K562 (cell line): ENCODE results near the gene ZNF559. TPM values are rescaled to one million over a fixed set of nuclear protein-coding genes. Genes with fewer than 3 reads are reported as not detected.

ENCODE experiments used
- CBFA2T3 ChIP-seq: fragments of 450-650 bp; IDR thresholded peaks from 2 replicates; pipeline ENCODE4 v1.6.1; 2017
- FOXK2 ChIP-seq, 2 experiments: fragments of 450-650 bp; IDR thresholded peaks in 1 of 2; conservative IDR thresholded peaks in 1 of 2; 2 replicates each; pipeline ENCODE4 v1.6.1; 2016; ENCODE audit warnings: low read depth in 2 of 2, mild to moderate bottlenecking in 1 of 2
- LARP7 ChIP-seq: fragments of 450-650 bp; IDR thresholded peaks from 2 replicates; pipeline ENCODE4 v1.6.1; 2016
- PHTF2 ChIP-seq: fragments of 250-450 bp; sonication (Bioruptor Pico); IDR thresholded peaks from 2 replicates; pipeline ENCODE4 v1.5.0; 2021; ENCODE audit warnings: mild to moderate bottlenecking
- PTTG1 ChIP-seq: fragments of 450-650 bp; IDR thresholded peaks from 2 replicates; pipeline ENCODE4 v1.6.1; 2016; ENCODE audit warnings: low read depth, mild to moderate bottlenecking, missing genetic modification characterization, missing compliant biosample characterization
- RAD21 ChIP-seq, 2 experiments: fragments of 250-450 bp in 1 of 2; fragments of 450-650 bp in 1 of 2; sonication (Bioruptor Pico) in 1 of 2; formaldehyde crosslinking in 1 of 2; IDR thresholded peaks in 1 of 2; conservative IDR thresholded peaks in 1 of 2; 2 replicates each; pipeline versions ENCODE4 v1.4.0 to v1.8.0; 2020 to 2022; ENCODE audit warnings: mild to moderate bottlenecking in 2 of 2, moderate library complexity in 1 of 2
- YY1 ChIP-seq, 3 experiments: IDR thresholded peaks; 2 replicates each; pipeline ENCODE4 v1.6.1; 2011; ENCODE audit warnings: low read length in 2 of 3, mild to moderate bottlenecking in 2 of 3, moderate library complexity in 2 of 3, borderline replicate concordance in 1 of 3, control low read depth in 1 of 3, low read depth in 1 of 3; ENCODE audit not compliant: insufficient read depth in 3 of 3, insufficient replicate concordance in 2 of 3, control insufficient read depth in 1 of 3, insufficient read length in 1 of 3; ENCODE audit errors: extremely low read depth in 1 of 3
- ZBTB33 ChIP-seq: sonication (generic); formaldehyde crosslinking; IDR thresholded peaks from 2 replicates; pipeline ENCODE4 v1.8.1; 2023; ENCODE audit warnings: mild to moderate bottlenecking, missing genetic modification reagents
- ZNF830 ChIP-seq: fragments of 250-450 bp; sonication (Bioruptor Pico); IDR thresholded peaks from 2 replicates; pipeline ENCODE4 v1.5.0; 2021; ENCODE audit warnings: mild to moderate bottlenecking
- polyA plus RNA-seq, 8 experiments: library from polyadenylated mRNA; depleted of rRNA in 4 of 8; stranded (reverse) in 5 of 8; unstranded in 3 of 8; fragments of >200 nt; fragmentation: Nextera tagmentation in 2 of 8; fragmentation: Illumina TruSeq in 1 of 8; extraction: Ambion mirVana in 2 of 8; extraction: Trizol in 1 of 8; gene quantifications; 2 replicates each; pipeline versions ENCODE4 v1.2.1 to v1.2.3, GENCODE V29; 2011 to 2014; ENCODE audit warnings: inconsistent platforms in 1 of 8, missing spikeins in 1 of 8
- total RNA-seq, 7 experiments: library from RNA; depleted of rRNA in 6 of 7; stranded (reverse); fragments of >200 nt in 6 of 7; fragmentation: Illumina TruSeq in 2 of 7; extraction: Trizol in 2 of 7; gene quantifications; 2 replicates each; pipeline versions ENCODE4 v1.2.1 to v1.2.3, GENCODE V29; 2011 to 2021; ENCODE audit warnings: low replicate concordance in 1 of 7

The ZNF559 gene
- total and polyA plus RNA-seq, 9 of the 15 experiments (the other 6 are each of a cell fraction or from before 2014, with no cell fraction given), result 4.0 to 21.5 (median 11.5) TPM

GRCh38 chr19:9309139-9309973 is 14.6 kb upstream of the ZNF559 start, which contains the start of gene ZNF699 (continued):
- TF ChIP-seq ZBTB33 (no peak), ZNF830 (CRISPR knock-in tag) (no peak), FOXK2 (conservative IDR thresholded peaks at IDR 0.05 in 1 of 2, IDR thresholded peaks at IDR 0.05 in 1 of 2; ENCODE audit: low read depth in 2 of 2) (peak in 1 of 2 experiments; percentile 31; a peak in 1 of 4 replicates), RAD21 (CRISPR knock-in tag; conservative IDR thresholded peaks at IDR 0.05 in 1 of 2, IDR thresholded peaks at IDR 0.05 in 1 of 2) (no peak), PHTF2 (CRISPR knock-in tag) (no peak), CBFA2T3 (no peak), LARP7 (no peak), YY1 (IDR thresholded peaks at IDR 0.05; ENCODE audit: borderline replicate concordance in 1 of 3, control insufficient read depth in 1 of 3, extremely low read depth in 1 of 3, insufficient read depth in 3 of 3, insufficient read length in 1 of 3, insufficient replicate concordance in 2 of 3, low read depth in 1 of 3, low read length in 2 of 3) (peak; percentile 54 to 90 (median 65)), PTTG1 (no peak)
- TF ChIP-seq, all 486 proteins: peak for 68
